G401.6 (cell line): ENCODE measurements around the gene MRS2.
"Not testable (repeated sequence)": the region's sequence is repeated elsewhere in the genome, so short reads cannot be mapped to it uniquely, and the experiment has no call there.

Experiments used
- FAIRE-seq: peaks from 2 replicates; lab custom pipeline; 2012; peaks lifted over from hg19 to GRCh38; lab: Jason Lieb, UNC

MRS2 gene

DNA sequence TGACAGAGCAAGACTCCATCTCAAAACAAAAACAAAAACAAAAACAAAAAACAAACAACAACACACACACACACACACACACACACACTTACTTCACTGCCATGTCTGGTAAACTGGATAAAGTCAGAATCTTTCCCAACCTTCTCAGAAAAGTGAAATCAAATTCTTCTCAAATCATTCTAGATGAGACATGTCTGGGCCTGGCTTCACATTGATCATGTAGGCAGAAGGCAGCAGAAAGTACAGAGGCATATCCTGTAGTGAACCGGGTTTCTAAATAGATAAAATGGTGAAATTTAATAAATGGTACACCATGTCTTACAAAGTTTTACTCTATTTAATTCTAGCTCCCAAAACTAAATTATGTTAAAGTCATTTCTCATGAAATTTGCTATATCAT, 14.9 kb upstream of the MRS2 start:
- no peak for FAIRE-seq

GRCh38 chr6:24391208-24391607, 11.5 kb upstream of the MRS2 start:
- FAIRE-seq = no peak

DNA sequence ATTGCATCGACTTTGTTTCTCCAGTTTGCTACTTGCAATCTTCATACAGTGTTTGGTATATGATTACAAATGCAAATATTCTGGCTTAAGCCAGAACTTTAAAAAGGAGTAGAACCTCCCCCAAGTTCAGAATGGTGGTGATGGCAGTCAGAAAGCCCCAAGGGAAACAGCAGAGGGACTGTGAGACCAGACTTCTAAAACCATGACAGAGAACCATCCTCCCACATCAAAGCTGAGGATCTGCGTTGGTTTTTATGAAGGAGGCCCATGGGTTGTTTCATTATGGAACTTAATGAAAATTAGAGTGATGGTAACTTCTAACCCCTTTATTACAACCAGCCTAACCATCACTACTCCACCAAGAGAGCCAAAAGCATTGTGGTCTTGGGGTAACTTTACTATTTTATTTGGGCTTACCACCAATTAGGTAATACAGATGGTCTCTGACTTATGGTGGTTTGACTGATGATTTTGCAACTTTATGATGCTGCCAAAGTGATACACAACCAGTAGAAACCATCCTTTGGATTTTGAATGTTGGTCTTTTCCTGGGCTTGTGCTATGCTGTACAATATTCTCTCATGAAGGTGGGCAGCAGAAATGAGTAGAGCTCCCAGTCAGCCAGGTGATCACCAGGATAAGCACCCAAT, 10.9 kb upstream of the MRS2 start:
- no peak for FAIRE-seq

DNA sequence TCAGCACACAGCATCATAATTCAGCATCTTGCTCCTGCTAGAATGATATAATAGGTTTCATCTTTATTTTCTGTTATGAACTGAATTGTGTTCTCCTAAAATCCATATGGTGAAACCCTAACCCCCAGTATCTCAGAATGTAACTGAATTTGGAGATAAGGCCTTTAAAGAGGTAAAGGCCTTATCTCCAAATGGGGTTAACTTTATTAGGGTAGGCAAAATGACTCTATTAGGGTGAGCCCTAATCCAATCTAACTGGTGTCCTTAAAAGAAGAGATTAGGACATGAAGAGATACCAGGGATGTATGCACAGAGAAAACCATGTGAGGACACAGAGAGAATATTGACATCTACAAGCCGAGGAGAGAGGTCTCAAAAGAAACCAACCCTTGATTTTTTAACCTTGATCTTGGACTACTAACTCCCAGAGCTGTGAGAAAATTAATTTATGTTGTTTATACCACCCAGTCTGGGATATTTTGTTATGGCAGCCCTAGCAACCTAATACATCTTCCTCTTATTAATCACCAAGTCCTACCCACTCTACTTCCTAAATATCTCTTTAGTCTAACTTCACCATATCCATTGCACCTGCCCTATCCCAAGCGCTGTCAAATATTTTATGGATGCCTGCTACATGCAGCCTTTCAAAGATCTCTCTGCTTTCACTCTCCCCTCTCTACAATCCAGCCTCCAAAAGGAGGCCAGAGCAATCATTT, 8.5 kb upstream of the MRS2 start:
- FAIRE-seq = no peak

DNA sequence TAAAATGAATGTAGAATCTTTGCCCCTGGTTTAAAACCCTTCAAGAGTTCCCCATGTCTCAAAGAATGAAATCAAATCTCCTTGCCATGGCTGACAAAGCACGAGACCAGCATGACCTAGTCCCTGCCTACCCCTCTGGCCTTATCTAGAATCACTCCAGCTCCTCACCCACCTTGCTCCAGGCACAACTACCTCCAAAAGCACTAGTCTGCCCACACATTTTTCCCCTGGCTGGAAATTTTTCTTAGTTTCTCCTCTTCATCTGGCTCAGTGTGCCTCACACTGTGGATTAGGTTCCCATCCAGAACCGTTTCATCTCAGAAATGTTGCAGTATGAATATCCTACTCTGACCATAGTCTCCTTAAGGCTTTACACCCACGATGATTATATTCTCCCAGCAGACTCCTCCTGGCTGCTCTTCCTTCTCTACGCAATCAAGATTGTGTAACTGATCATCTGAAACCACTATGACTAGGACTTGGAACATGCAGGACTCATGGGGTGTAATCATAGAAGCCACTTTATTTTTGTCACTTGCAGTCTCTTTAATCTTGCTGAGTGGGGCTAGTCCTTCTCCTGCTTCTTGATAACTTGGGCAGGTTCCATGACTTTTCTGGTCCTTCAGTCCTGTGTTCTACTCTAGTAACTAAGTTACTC, 7.8 kb upstream of the MRS2 start:
- no peak for FAIRE-seq

DNA sequence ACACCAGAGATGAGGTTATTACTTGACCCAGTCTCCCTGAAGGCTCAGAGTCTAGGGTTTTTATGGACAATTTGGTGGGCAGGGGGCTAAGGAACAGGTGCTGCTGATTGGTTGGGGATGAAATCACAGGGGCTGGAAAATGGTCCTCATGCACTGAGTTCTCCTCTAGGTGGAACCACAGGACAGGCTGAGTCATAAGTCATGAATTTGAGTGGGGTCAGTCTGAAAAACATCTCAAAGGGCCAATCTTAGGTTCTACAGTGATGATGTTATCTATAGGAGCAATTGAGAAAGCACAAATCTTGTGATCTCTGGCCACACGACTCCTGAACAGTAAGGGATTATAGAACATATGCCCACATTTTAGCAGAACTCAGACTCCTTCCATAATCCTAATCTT, 5.9 kb upstream of the MRS2 start:
- FAIRE-seq = no peak

- no peak for FAIRE-seq
Measured at GRCh38 chr6:24397631-24398030, 5.1 kb upstream of the MRS2 start.

- FAIRE-seq = not testable (repeated sequence)
Measured at GRCh38 chr6:24400045-24401039, 2.4 kb upstream of the MRS2 start.

DNA sequence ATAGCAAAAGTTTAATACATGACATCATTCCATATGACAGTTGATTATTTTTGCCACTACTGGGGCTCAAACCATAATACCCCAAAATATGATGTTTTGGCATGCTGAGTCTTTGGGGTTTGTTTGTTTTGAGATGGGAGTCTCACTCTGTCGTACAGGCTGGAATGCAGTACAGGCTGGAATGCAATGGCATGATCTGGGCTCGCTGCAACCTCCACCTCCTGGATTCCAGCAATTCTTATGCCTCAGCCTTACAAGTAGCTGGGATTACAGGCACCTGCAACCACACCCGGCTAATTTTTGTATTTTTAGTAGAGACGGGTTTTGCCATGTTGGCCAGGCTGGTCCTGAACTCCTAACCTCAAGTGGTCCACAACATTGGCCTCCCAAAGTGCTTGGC, 1.3 kb upstream of the MRS2 start:
- no peak for FAIRE-seq

DNA sequence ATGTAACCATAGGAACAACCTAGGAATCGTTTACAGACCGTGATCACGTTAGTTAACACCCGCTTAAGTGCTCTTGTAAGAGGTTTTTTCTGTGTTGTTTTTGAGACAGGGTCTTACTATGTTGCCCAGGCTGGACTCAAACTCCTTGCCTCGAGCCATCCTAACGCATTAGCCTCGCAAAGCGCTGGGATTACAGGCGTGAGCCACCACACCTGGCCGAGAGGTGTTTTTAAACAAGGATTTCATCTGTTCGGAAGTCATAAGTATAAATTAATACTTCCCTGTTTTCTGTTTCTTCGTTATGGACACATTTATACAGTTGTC, 727 bp downstream of the MRS2 start:
- FAIRE-seq = no peak

GRCh38 chr6:24405262-24405661, 2.5 kb downstream of the MRS2 start:
- FAIRE-seq = no peak

- FAIRE-seq = no peak
Measured at GRCh38 chr6:24408719-24409410, 6.1 kb downstream of the MRS2 start.

GRCh38 chr6:24410622-24411021, 7.9 kb downstream of the MRS2 start:
- FAIRE-seq = no peak

DNA sequence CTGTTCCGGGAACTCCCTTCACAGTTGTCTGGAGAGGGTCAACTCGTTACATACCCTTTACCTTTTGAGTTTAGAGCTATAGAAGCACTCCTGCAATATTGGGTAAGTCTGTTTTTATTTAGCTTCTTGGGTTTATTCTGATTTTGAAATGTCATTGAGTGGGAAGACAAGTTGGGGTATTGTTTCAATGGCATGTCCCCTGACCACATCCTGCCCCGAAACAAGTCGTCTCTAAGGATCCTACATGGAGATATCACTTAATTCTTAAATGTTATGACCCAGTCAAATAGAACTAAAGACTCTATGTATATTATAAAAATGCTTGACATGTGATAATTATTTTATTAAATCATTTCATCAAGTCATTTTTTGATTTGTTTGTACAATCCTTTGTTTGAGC, 9.6 kb downstream of the MRS2 start:
- FAIRE-seq = no peak

GRCh38 chr6:24414531-24414930, 11.8 kb downstream of the MRS2 start:
- FAIRE-seq = not testable (repeated sequence)

DNA sequence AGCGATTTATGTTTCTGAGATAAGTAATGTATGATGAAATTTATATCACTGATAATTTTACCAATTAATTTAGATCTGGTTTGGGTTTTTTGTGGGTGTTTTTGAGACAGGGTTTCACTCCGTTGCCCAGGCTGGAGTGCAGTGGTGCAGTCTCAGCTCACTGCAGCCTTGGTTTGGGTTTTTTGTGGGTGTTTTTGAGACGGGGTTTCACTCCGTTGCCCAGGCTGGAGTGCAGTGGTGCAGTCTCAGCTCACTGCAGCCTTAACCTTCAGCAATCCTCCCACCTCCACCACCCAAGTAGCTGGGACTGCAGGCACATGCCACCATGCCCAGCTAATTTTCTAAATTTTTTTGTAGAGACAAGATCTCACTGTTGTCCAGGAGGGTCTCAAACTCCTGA, 13.0 kb downstream of the MRS2 start:
- FAIRE-seq = no peak

- FAIRE-seq = no peak
Measured at GRCh38 chr6:24419526-24419925, 16.8 kb downstream of the MRS2 start.

DNA sequence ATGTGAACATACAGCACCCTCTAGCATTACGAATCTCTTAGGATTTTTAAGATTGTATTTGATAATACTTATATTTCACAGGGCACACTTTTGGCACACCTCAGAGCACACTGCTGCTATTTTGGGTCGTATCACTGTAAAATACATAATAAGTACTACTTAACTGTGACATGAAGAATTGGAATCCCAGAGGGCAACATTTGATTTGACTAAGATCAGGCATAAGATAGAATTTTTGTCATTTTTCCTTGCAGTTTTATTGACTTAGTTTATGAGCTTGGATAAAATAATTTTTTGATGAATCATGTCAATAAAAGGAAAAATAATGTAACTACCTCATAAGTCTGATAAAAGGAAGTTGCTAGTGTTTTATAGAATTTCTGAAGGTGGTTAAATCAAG, 22.4 kb downstream of the MRS2 start:
- no peak for FAIRE-seq

DNA sequence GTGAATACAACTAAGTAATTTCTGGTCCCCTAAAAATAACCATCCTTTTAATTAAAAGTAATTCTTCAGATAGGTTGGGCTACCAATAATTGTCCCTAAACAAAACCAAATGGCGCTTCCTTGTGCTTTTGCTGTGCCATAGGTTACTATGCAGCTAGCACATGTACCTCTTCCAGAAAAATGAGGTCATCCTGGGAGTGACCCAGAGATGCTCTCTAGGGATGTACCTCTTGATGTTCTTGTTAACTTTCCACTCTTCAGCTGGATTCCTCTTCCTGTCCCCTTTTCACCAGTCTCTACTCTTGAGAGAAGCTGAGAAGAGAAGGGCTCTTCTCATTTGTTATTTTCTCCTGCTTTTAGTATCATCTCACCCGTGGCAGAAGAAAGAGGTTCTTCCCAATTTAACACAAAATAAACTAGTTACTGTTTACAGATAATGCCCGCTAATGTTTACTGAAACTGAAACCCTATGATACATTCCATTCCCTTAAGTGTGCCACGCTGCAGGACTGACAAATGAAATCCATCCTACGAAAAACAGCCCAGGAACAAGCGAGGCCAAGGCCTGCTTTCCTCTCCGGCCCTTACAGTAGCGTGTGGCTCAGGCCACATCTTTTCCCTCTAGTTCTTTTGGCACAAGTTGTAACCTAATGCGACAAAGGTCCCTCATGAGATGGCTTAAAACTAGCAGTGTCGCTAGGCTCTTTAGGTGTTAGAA, 24.2 kb downstream of the MRS2 start:
- FAIRE-seq = no peak

- no peak for FAIRE-seq
Measured at GRCh38 chr6:24428615-24429014, 25.9 kb downstream of the MRS2 start.

DNA sequence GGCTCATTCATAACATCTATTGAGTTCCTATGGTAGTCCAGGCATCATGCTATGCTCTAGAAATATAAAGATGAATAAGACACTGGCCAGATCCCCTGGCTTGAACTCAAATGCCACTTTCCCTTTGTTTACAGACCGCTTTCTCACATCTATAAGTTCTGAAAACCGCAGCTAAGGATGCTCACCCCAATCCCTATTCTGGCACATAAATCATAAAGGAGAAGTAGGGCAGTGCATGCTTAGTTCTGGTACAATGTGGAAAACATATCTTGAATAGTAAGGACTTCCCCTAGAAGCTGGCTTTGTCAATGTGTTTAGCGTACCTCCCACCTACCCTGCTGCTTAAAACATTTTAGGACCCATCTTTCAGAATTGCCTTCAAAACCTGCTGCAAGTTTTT, 26.4 kb downstream of the MRS2 start:
- no peak for FAIRE-seq
